GM23338 (cell line): ENCODE data around the gene CES4A. TPM values are rescaled to one million over a fixed set of nuclear protein-coding genes. Genes with fewer than 3 reads are reported as not detected.

Source experiments
- ATAC-seq: fragments of 200-7000 bp; cut with Tn5 transposase; 3 replicates; pipeline ENCODE4 v1.9.1; 2020
- DNase-seq: peaks from one replicate; pipeline ENCODE4 v3.0.0-alpha.2; 2015; ENCODE audit warnings: low spot score
- H2AFZ ChIP-seq: fragments of 200-600 bp; sonication (generic); 2 replicates; pipeline ENCODE4 v1.8.0; 2016; ENCODE audit warnings: antibody characterized with exemption, mild to moderate bottlenecking, moderate library complexity
- H3F3A ChIP-seq: fragments of 200-600 bp; sonication (generic); replicated peaks from 2 replicates; pipeline ENCODE4 v1.8.0; 2017; ENCODE audit warnings: antibody characterized with exemption, mixed run types, low read depth
- H3K27ac ChIP-seq: fragments of 200-600 bp; sonication (generic); 2 replicates; pipeline ENCODE4 v1.6.1; 2016; ENCODE audit warnings: low read depth
- H3K27me3 ChIP-seq: fragments of 200-600 bp; sonication (generic); 2 replicates; pipeline ENCODE4 v1.8.0; 2016; ENCODE audit warnings: mild to moderate bottlenecking, mixed run types, moderate library complexity; ENCODE audit not compliant: insufficient read depth
- H3K36me3 ChIP-seq: fragments of 200-600 bp; sonication (generic); 2 replicates; pipeline ENCODE4 v1.8.0; 2016; ENCODE audit warnings: mild to moderate bottlenecking; ENCODE audit not compliant: insufficient read depth
- H3K4me1 ChIP-seq: fragments of 200-600 bp; sonication (generic); 2 replicates; pipeline ENCODE4 v1.8.0; 2016; ENCODE audit warnings: mild to moderate bottlenecking, moderate library complexity; ENCODE audit not compliant: insufficient read depth
- H3K4me2 ChIP-seq: fragments of 200-600 bp; sonication (generic); 2 replicates; pipeline ENCODE4 v1.7.1; 2017; ENCODE audit warnings: mixed run types
- H3K4me3 ChIP-seq: fragments of 200-600 bp; sonication (generic); 2 replicates; pipeline ENCODE4 v1.6.1; 2016; ENCODE audit warnings: mixed run types
- H3K79me2 ChIP-seq: fragments of 200-600 bp; sonication (generic); replicated peaks from 2 replicates; pipeline ENCODE4 v1.8.0; 2017; ENCODE audit warnings: mild to moderate bottlenecking; ENCODE audit not compliant: insufficient read depth
- H3K9me2 ChIP-seq: fragments of 200-600 bp; sonication (generic); 2 replicates; pipeline ENCODE4 v1.8.0; 2017; ENCODE audit not compliant: insufficient read depth
- H4K20me1 ChIP-seq: fragments of 200-600 bp; sonication (generic); replicated peaks from 2 replicates; pipeline ENCODE4 v1.8.0; 2017; ENCODE audit warnings: mild to moderate bottlenecking; ENCODE audit not compliant: insufficient read depth
- H3K27ac Mint-ChIP-seq: 2 replicates; pipeline ENCODE4 v1.8.0; 2020; ENCODE audit warnings: inconsistent platforms, mild to moderate bottlenecking, moderate library complexity, mixed read lengths
- H3K27me3 Mint-ChIP-seq: 3 replicates; pipeline ENCODE4 v1.8.0; 2022; ENCODE audit warnings: low read depth, mild to moderate bottlenecking, moderate library complexity, mixed read lengths, inconsistent platforms; ENCODE audit not compliant: insufficient read depth, poor library complexity
- H3K36me3 Mint-ChIP-seq: 3 replicates; pipeline ENCODE4 v1.8.0; 2021; ENCODE audit warnings: low read depth, mild to moderate bottlenecking, inconsistent platforms, moderate library complexity, mixed read lengths
- H3K4me1 Mint-ChIP-seq: 3 replicates; pipeline ENCODE4 v1.8.0; 2020; ENCODE audit warnings: mild to moderate bottlenecking, inconsistent platforms, mixed read lengths
- H3K4me3 Mint-ChIP-seq: 3 replicates; pipeline ENCODE4 v1.8.0; 2021; ENCODE audit warnings: moderate library complexity, mild to moderate bottlenecking, inconsistent platforms, mixed read lengths
- H3K9me3 Mint-ChIP-seq: 3 replicates; pipeline ENCODE4 v1.8.0; 2020; ENCODE audit warnings: moderate library complexity, mild to moderate bottlenecking, inconsistent platforms, mixed read lengths
- CREB1 ChIP-seq: fragments of 250-450 bp; sonication (Bioruptor Pico); IDR thresholded peaks from 2 replicates; pipeline ENCODE4 v1.5.0; 2020; ENCODE audit warnings: low read depth, mild to moderate bottlenecking, moderate library complexity
- EZH2 ChIP-seq: fragments of 200-600 bp; sonication (generic); IDR thresholded peaks from one replicate; pipeline ENCODE4 v1.8.0; 2017; ENCODE audit warnings: antibody characterized with exemption, mild to moderate bottlenecking, low read depth; ENCODE audit not compliant: unreplicated experiment
- EZH2phosphoT487 ChIP-seq: fragments of 200-600 bp; sonication (generic); IDR thresholded peaks from one replicate; pipeline ENCODE4 v1.8.1; 2018; ENCODE audit warnings: antibody characterized with exemption; ENCODE audit not compliant: unreplicated experiment
- JUNB ChIP-seq: IDR thresholded peaks from one replicate; pipeline ENCODE4 v1.6.1; 2016; ENCODE audit warnings: antibody characterized with exemption; ENCODE audit not compliant: unreplicated experiment
- NANOG ChIP-seq: IDR thresholded peaks from 2 replicates; pipeline ENCODE4 v1.6.1; 2016; ENCODE audit warnings: antibody characterized with exemption, borderline replicate concordance
- POLR2AphosphoS5 ChIP-seq: IDR thresholded peaks from 2 replicates; pipeline ENCODE4 v1.6.1; 2016; ENCODE audit warnings: antibody characterized with exemption, low read depth
- STAT1 ChIP-seq: IDR thresholded peaks from one replicate; pipeline ENCODE4 v1.6.1; 2016; ENCODE audit warnings: antibody characterized with exemption; ENCODE audit not compliant: unreplicated experiment
- ZNF114 ChIP-seq: fragments of 250-450 bp; sonication (Bioruptor Pico); IDR thresholded peaks from 2 replicates; pipeline ENCODE4 v1.5.0; 2020; ENCODE audit warnings: mild to moderate bottlenecking, moderate library complexity
- ZNF331 ChIP-seq: fragments of 250-450 bp; sonication (Bioruptor Pico); IDR thresholded peaks from 2 replicates; pipeline ENCODE4 v1.5.0; 2020; ENCODE audit warnings: low read depth, mild to moderate bottlenecking, moderate library complexity
- ZNF462 ChIP-seq: fragments of 250-450 bp; sonication (Bioruptor Pico); IDR thresholded peaks from 2 replicates; pipeline ENCODE4 v1.5.0; 2020; ENCODE audit warnings: mild to moderate bottlenecking, moderate library complexity
- polyA plus RNA-seq: library from polyadenylated mRNA; unstranded; fragments of >200 nt; fragmentation: Nextera tagmentation; extraction: Ambion mirVana; gene quantifications from 2 replicates; pipeline ENCODE4 v1.2.1, GENCODE V29; 2016
- total RNA-seq: library from RNA; depleted of rRNA; stranded (reverse); fragments of >200 nt; shearing (Covaris generic); gene quantifications from 2 replicates; pipeline ENCODE4 v1.2.3, GENCODE V29; 2014
- TF ChIP-seq, protein P1 (sequence below): IDR thresholded peaks from 2 replicates; pipeline ENCODE4 v1.6.1; 2016; ENCODE audit warnings: antibody characterized with exemption
- TF ChIP-seq, protein P2 (sequence below): IDR thresholded peaks from one replicate; pipeline ENCODE4 v1.6.1; 2018; ENCODE audit warnings: antibody characterized with exemption; ENCODE audit not compliant: unreplicated experiment
- TF ChIP-seq, protein P3 (sequence below), 2 experiments: fragments of 200-600 bp in 1 of 2; sonication (generic) in 1 of 2; conservative IDR thresholded peaks; 2 replicates each; pipeline versions ENCODE4 v1.5.1 to v1.6.1; 2016 to 2017; ENCODE audit warnings: antibody characterized with exemption in 2 of 2, low read depth in 2 of 2, mild to moderate bottlenecking in 2 of 2, moderate library complexity in 1 of 2

CES4A gene
- total and polyA plus RNA-seq, 2 experiments from 2014 or later: 0.10 to 0.42 TPM

DNA sequence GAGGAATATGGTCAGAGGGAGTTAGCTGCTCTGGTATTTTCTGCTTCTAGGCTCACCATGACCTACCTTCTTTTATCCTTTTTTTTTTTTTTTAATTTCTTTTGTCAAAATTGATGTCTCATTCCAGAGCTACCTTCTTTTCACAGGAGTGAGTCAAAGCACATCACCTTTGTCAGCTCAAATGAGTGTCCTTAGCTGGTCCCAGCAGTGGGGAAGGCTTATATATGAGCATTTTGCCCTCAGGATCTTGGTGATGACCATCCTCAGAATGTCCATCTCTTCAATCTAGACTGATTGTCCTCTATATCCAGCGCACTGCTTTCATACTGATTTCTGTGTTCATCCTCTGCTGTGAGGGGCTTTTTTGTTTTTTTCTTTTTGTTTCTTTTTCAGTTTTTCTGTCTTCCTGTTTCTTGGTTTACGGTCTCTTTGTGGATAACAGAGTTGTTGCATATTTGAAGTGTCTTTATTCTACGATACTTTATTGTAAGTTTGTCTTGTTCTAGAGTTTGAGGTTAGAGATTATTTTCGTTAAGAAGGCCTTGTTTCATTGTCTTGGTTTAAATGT is 65.5 kb downstream of the CES4A start:
- no peak overlapping the region for H2AFZ ChIP-seq
- no peaks in the 10 kb centered on the region for H3F3A ChIP-seq
- no peaks in the 10 kb centered on the region for H3K36me3 ChIP-seq
- peaks cover 7% of the 10 kb centered on the region for H4K20me1 ChIP-seq
- no peaks in the 10 kb centered on the region for H3K4me1 Mint-ChIP-seq
- H3K27me3 ChIP-seq: no peaks in the 10 kb centered on the region
- ATAC-seq (no peak), DNase-seq (no peak)
- no peaks in the 10 kb centered on the region for H3K9me2 ChIP-seq
- H3K36me3 Mint-ChIP-seq: no peaks in the 10 kb centered on the region
- no peak overlapping the region for H3K4me2 ChIP-seq
- no peak overlapping the region for H3K4me3 ChIP-seq
- no peak for TF ChIP-seq CREB1
- no peak for TF ChIP-seq STAT1
- TF ChIP-seq, protein P1, sequence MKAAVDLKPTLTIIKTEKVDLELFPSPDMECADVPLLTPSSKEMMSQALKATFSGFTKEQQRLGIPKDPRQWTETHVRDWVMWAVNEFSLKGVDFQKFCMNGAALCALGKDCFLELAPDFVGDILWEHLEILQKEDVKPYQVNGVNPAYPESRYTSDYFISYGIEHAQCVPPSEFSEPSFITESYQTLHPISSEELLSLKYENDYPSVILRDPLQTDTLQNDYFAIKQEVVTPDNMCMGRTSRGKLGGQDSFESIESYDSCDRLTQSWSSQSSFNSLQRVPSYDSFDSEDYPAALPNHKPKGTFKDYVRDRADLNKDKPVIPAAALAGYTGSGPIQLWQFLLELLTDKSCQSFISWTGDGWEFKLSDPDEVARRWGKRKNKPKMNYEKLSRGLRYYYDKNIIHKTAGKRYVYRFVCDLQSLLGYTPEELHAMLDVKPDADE: no peak
- TF ChIP-seq ZNF331 (CRISPR knock-in tag): no peak
- no peak for TF ChIP-seq EZH2phosphoT487
- TF ChIP-seq, protein P2, sequence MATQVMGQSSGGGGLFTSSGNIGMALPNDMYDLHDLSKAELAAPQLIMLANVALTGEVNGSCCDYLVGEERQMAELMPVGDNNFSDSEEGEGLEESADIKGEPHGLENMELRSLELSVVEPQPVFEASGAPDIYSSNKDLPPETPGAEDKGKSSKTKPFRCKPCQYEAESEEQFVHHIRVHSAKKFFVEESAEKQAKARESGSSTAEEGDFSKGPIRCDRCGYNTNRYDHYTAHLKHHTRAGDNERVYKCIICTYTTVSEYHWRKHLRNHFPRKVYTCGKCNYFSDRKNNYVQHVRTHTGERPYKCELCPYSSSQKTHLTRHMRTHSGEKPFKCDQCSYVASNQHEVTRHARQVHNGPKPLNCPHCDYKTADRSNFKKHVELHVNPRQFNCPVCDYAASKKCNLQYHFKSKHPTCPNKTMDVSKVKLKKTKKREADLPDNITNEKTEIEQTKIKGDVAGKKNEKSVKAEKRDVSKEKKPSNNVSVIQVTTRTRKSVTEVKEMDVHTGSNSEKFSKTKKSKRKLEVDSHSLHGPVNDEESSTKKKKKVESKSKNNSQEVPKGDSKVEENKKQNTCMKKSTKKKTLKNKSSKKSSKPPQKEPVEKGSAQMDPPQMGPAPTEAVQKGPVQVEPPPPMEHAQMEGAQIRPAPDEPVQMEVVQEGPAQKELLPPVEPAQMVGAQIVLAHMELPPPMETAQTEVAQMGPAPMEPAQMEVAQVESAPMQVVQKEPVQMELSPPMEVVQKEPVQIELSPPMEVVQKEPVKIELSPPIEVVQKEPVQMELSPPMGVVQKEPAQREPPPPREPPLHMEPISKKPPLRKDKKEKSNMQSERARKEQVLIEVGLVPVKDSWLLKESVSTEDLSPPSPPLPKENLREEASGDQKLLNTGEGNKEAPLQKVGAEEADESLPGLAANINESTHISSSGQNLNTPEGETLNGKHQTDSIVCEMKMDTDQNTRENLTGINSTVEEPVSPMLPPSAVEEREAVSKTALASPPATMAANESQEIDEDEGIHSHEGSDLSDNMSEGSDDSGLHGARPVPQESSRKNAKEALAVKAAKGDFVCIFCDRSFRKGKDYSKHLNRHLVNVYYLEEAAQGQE: no peak
- TF ChIP-seq NANOG: no peak
- TF ChIP-seq EZH2: no peak
- TF ChIP-seq ZNF114 (CRISPR knock-in tag): no peak
- TF ChIP-seq ZNF462: no peak
- TF ChIP-seq, protein P3, sequence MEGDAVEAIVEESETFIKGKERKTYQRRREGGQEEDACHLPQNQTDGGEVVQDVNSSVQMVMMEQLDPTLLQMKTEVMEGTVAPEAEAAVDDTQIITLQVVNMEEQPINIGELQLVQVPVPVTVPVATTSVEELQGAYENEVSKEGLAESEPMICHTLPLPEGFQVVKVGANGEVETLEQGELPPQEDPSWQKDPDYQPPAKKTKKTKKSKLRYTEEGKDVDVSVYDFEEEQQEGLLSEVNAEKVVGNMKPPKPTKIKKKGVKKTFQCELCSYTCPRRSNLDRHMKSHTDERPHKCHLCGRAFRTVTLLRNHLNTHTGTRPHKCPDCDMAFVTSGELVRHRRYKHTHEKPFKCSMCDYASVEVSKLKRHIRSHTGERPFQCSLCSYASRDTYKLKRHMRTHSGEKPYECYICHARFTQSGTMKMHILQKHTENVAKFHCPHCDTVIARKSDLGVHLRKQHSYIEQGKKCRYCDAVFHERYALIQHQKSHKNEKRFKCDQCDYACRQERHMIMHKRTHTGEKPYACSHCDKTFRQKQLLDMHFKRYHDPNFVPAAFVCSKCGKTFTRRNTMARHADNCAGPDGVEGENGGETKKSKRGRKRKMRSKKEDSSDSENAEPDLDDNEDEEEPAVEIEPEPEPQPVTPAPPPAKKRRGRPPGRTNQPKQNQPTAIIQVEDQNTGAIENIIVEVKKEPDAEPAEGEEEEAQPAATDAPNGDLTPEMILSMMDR (conservative IDR thresholded peaks at IDR 0.05; ENCODE audit: low read depth in 2 of 2): no peak
- no peak for TF ChIP-seq JUNB
- TF ChIP-seq POLR2AphosphoS5: no peak
- H3K27ac ChIP-seq: no peak overlapping the region
- H3K4me1 ChIP-seq: no peaks in the 10 kb centered on the region
- no peaks in the 10 kb centered on the region for H3K9me3 Mint-ChIP-seq
- no peak overlapping the region for H3K4me3 Mint-ChIP-seq
- peaks cover 3% of the 10 kb centered on the region for H3K79me2 ChIP-seq
- no peaks in the 10 kb centered on the region for H3K27me3 Mint-ChIP-seq
- H3K27ac Mint-ChIP-seq: no peak overlapping the region; the same call in 1 of the 2 replicates
